HepG2 (cell line): ENCODE measurements around the gene FRMD3. TPM values are rescaled to one million over a fixed set of nuclear protein-coding genes. Genes with fewer than 3 reads are reported as not detected.

Experiments used
- ATAC-seq: fragments of 200-7000 bp; cut with Tn5 transposase; 3 replicates; pipeline ENCODE4 v1.9.1; 2020; ENCODE audit warnings: mild to moderate bottlenecking, moderate library complexity
- BruUV-seq: library from RNA; stranded (reverse); fragments of 400-500 nt; replicated peaks from 2 replicates; lab custom pipeline; 2021; lab: Mats Ljungman, UMichigan
- CTCF ChIA-PET: fragments of 300-600 bp; formaldehyde crosslinking; extraction: SDS; loops from one replicate; lab custom pipeline; 2021; ENCODE audit warnings: low total read pairs, inconsistent platforms, low intra/inter-chr PET ratio; lab: Yijun Ruan, JAX
- POLR2A ChIA-PET: fragments of 350-600 bp; sonication (Branson Sonifier 250); formaldehyde crosslinking; loops from one replicate; lab custom pipeline; 2020; ENCODE audit warnings: antibody characterized with exemption, inconsistent platforms; lab: Yijun Ruan, JAX
- DNase-seq: peaks from one replicate; pipeline ENCODE4 v3.0.0-alpha.2; 2015; ENCODE audit warnings: low spot score
- FAIRE-seq: peaks from 3 replicates; lab custom pipeline; 2011; peaks lifted over from hg19 to GRCh38; lab: Jason Lieb, UNC
- H2AFZ ChIP-seq: one replicate; pipeline ENCODE4 v1.6.1; 2011; ENCODE audit warnings: low read length, inconsistent platforms
- H3K27ac ChIP-seq: fragments of 300-600 bp; 3 replicates; pipeline ENCODE4 v1.8.0; 2011; ENCODE audit warnings: mixed run types, mild to moderate bottlenecking, mixed read lengths, low read length, inconsistent platforms; ENCODE audit not compliant: insufficient read depth; ENCODE audit errors: extremely low read length
- H3K27me3 ChIP-seq, 2 experiments: fragments of 200-600 bp in 1 of 2; 2 replicates in 1 of 2; 3 replicates in 1 of 2; pipeline versions ENCODE4 v1.6.0 to v1.8.0; 2011; ENCODE audit warnings: low read length in 2 of 2, mild to moderate bottlenecking in 2 of 2, moderate library complexity in 2 of 2, inconsistent platforms in 1 of 2; ENCODE audit not compliant: insufficient read depth in 2 of 2, control insufficient read depth in 1 of 2
- H3K36me3 ChIP-seq, 2 experiments: fragments of 200-600 bp in 1 of 2; replicated peaks in 1 of 2; 2 replicates in 1 of 2; 3 replicates in 1 of 2; pipeline versions ENCODE4 v1.5.1 to v1.8.0; 2011; ENCODE audit warnings: low read length in 2 of 2, inconsistent platforms in 1 of 2; ENCODE audit not compliant: insufficient read depth in 2 of 2, control insufficient read depth in 1 of 2
- H3K4me1 ChIP-seq: 2 replicates; pipeline ENCODE4 v1.5.1; 2012; ENCODE audit warnings: low read length, inconsistent platforms; ENCODE audit not compliant: insufficient read depth
- H3K4me2 ChIP-seq: 2 replicates; pipeline ENCODE4 v1.6.0; 2011; ENCODE audit warnings: low read depth, low read length, inconsistent platforms
- H3K4me3 ChIP-seq, 3 experiments: fragments of 200-600 bp in 1 of 3; sonication (generic), shearing (Covaris generic) in 1 of 3; replicated peaks in 1 of 3; 2 replicates each; pipeline ENCODE4 v1.5.1; 2011 to 2016; ENCODE audit warnings: low read length in 3 of 3, inconsistent platforms in 2 of 3, low read depth in 2 of 3, mild to moderate bottlenecking in 2 of 3, control low read depth in 1 of 3, mixed read lengths in 1 of 3; ENCODE audit not compliant: insufficient read depth in 1 of 3
- H3K79me2 ChIP-seq: one replicate; pipeline ENCODE4 v1.6.1; 2011; ENCODE audit warnings: low read length, inconsistent platforms; ENCODE audit not compliant: insufficient read depth
- H3K9ac ChIP-seq: 2 replicates; pipeline ENCODE4 v1.6.0; 2011; ENCODE audit warnings: mild to moderate bottlenecking, low read depth, low read length, inconsistent platforms; ENCODE audit not compliant: insufficient read depth
- H3K9me3 ChIP-seq: 2 replicates; pipeline ENCODE4 v1.5.1; 2012; ENCODE audit warnings: mild to moderate bottlenecking, low read length
- H4K20me1 ChIP-seq: 2 replicates; pipeline ENCODE4 v1.6.0; 2011; ENCODE audit warnings: inconsistent platforms, mild to moderate bottlenecking, low read length, moderate library complexity; ENCODE audit not compliant: insufficient read depth
- FOXC1 ChIP-seq: sonication (generic); formaldehyde crosslinking; IDR thresholded peaks from 2 replicates; pipeline ENCODE4 v1.8.0; 2022; ENCODE audit warnings: mild to moderate bottlenecking, missing genetic modification reagents, borderline replicate concordance
- RARA ChIP-seq: IDR thresholded peaks from 2 replicates; pipeline ENCODE4 v1.6.1; 2016; ENCODE audit warnings: missing genetic modification reagents, missing compliant biosample characterization
- TCF7L2 ChIP-seq: IDR thresholded peaks from 2 replicates; pipeline ENCODE4 v1.6.1; 2011; ENCODE audit warnings: mild to moderate bottlenecking, low read depth, low read length, moderate library complexity
- THAP11 ChIP-seq: IDR thresholded peaks from 2 replicates; pipeline ENCODE4 v1.6.1; 2016; ENCODE audit warnings: missing biosample characterization, missing genetic modification reagents
- TP53 ChIP-seq: sonication (generic); formaldehyde crosslinking; conservative IDR thresholded peaks from 2 replicates; pipeline ENCODE4 v1.4.0; 2020; ENCODE audit warnings: missing genetic modification reagents
- ZNF367 ChIP-seq: sonication (generic); formaldehyde crosslinking; IDR thresholded peaks from 2 replicates; pipeline ENCODE4 v1.4.0; 2020; ENCODE audit warnings: missing genetic modification reagents, borderline replicate concordance
- ZNF441 ChIP-seq: sonication (generic); formaldehyde crosslinking; IDR thresholded peaks from 2 replicates; pipeline ENCODE4 v1.7.0; 2021; ENCODE audit warnings: missing genetic modification reagents, borderline replicate concordance
- ZNF543 ChIP-seq: sonication (generic); formaldehyde crosslinking; IDR thresholded peaks from 2 replicates; pipeline ENCODE4 v1.4.0; 2020; ENCODE audit warnings: mild to moderate bottlenecking, missing genetic modification reagents
- ZNF878 ChIP-seq: sonication (generic); formaldehyde crosslinking; IDR thresholded peaks from 2 replicates; pipeline ENCODE4 v1.8.1; 2023; ENCODE audit warnings: mild to moderate bottlenecking, missing genetic modification reagents, moderate library complexity
- WGBS: methylation state at CpG from one replicate; pipeline ENCODE4 v1.1.6; 2017; ENCODE audit warnings: low lambda C conversion rate; 5-methylcytosine and 5-hydroxymethylcytosine counted together
- in situ Hi-C: cut with HindIII; loops from 2 replicates; pipeline ENCODE4 v1.10.0; 2017; ENCODE audit warnings: low pct_unique_long_range_greater_than_20kb; ENCODE audit not compliant: extremely low pct_ligation_motif_present
- intact Hi-C: fragments of 100-400 bp; cut with micrococcal nuclease; formaldehyde crosslinking; loops from one replicate; pipeline ENCODE4 v1.10.0; 2022; ENCODE audit not compliant: unreplicated experiment
- polyA plus RNA-seq, 8 experiments: library from polyadenylated mRNA; depleted of rRNA in 3 of 8; stranded (reverse) in 7 of 8; unstranded in 1 of 8; fragments of >200 nt; fragmentation: Illumina TruSeq in 4 of 8; extraction: Trizol in 4 of 8; gene quantifications; 2 replicates each; pipeline versions ENCODE4 v1.2.1 to v1.2.3, GENCODE V29; 2011 to 2016; ENCODE audit warnings: low read depth in 4 of 8, missing spikeins in 1 of 8, mixed read lengths in 1 of 8; ENCODE audit not compliant: insufficient read depth in 1 of 8
- total RNA-seq, 5 experiments: library from RNA; depleted of rRNA; stranded (reverse); fragments of >200 nt; fragmentation: Illumina TruSeq; extraction: Trizol; gene quantifications; 2 replicates each; pipeline ENCODE4 v1.2.3, GENCODE V29; 2016; ENCODE audit warnings: low read depth in 1 of 5

Gene FRMD3
- total and polyA plus RNA-seq, 2 of the 13 experiments (the other 11 are each of a cell fraction or from before 2014, with no cell fraction given), result 3.2 to 7.7 TPM

DNA sequence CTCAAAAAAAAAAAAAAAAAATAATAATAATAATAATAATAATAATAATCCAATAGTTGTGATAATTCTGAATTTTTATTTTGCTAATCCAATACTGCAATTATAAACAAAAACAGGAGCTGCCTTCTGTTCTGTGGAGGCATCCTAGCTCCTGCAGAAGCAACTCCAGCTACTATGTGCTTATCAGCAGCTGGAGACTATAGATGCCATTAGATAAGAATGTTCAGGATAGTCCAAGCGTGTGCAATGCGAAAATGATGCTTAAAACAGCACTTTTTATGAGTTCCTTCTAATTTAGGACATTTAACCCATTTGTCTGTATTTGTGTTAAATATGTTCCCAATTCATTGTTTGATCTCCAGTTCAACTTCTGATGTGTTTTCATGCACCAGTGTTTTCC lies 254.7 kb downstream of the FRMD3 start:
- Histone ChIP-seq H2AFZ (no peak overlapping the region), H3K9ac (no peak overlapping the region), H3K9me3 (no peaks in the 10 kb centered on the region), H3K4me2 (no peak overlapping the region), H3K4me3 (no peak overlapping the region), H3K4me1 (no peaks in the 10 kb centered on the region), H3K36me3 (no peaks in the 10 kb centered on the region; a peak in 2 of 5 replicates), H3K27ac (no peak overlapping the region), H3K79me2 (no peaks in the 10 kb centered on the region), H3K27me3 (no peaks in the 10 kb centered on the region), H4K20me1 (no peaks in the 10 kb centered on the region)
- ATAC-seq (no peak), FAIRE-seq (no peak), DNase-seq (no peak)
- no TSS peak for BruUV-seq
- in situ Hi-C loops (no loop called here), intact Hi-C loops (no loop called here)
- 92% methylated on average over 2 of the region's 2 CpGs for WGBS
- TF ChIP-seq ZNF367, result no peak
- TF ChIP-seq THAP11 (CRISPR knock-in tag), result no peak
- TF ChIP-seq TP53 (CRISPR knock-in tag), result no peak
- TF ChIP-seq ZNF543 (CRISPR knock-in tag), result no peak
- TF ChIP-seq RARA (CRISPR knock-in tag), result no peak
- TF ChIP-seq ZNF878 (CRISPR knock-in tag), result no peak
- TF ChIP-seq TCF7L2, result no peak
- TF ChIP-seq ZNF441 (CRISPR knock-in tag), result no peak
- TF ChIP-seq FOXC1 (CRISPR knock-in tag), result no peak
- ChIA-PET POLR2A (no interaction called here), CTCF (no interaction called here)
